HG03139 (cell line): ENCODE measurements around the gene SIGLEC7.

Source experiments
- ATAC-seq: cut with Tn5 transposase; IDR thresholded peaks from one replicate; pipeline ENCODE4 v1.9.1; 2021; ENCODE audit not compliant: unreplicated experiment

The SIGLEC7 gene

GRCh38 chr19:51116736-51117286 lies 25.3 kb upstream of the SIGLEC7 start:
- ATAC-seq = no peak

GRCh38 chr19:51119101-51119500 lies 23.0 kb upstream of the SIGLEC7 start:
- ATAC-seq = no peak

- no peak for ATAC-seq
These were observed 22.5 kb upstream of the SIGLEC7 start for GRCh38 chr19:51119611-51120010.

- no peak for ATAC-seq
These were observed 21.9 kb upstream of the SIGLEC7 start for GRCh38 chr19:51120160-51120559.

GRCh38 chr19:51121257-51121656 lies 20.8 kb upstream of the SIGLEC7 start:
- no peak for ATAC-seq

GRCh38 chr19:51122112-51122981 lies 19.8 kb upstream of the SIGLEC7 start:
- no peak for ATAC-seq

- ATAC-seq = no peak
These were observed 18.7 kb upstream of the SIGLEC7 start for GRCh38 chr19:51123381-51123800.

GRCh38 chr19:51123802-51124201 lies 18.3 kb upstream of the SIGLEC7 start:
- ATAC-seq = no peak

GRCh38 chr19:51124216-51124615 lies 17.9 kb upstream of the SIGLEC7 start:
- no peak for ATAC-seq

GRCh38 chr19:51124729-51125128 lies 17.4 kb upstream of the SIGLEC7 start, which contains the start of gene SIGLEC9:
SIGLEC9 (plus strand) TSS chr19:51124906; CDS start chr19:51124975, 69 bp downstream.
- ATAC-seq = no peak

- ATAC-seq = no peak
These were observed 16.6 kb upstream of the SIGLEC7 start for GRCh38 chr19:51125421-51126075.

GRCh38 chr19:51127032-51127431 lies 15.1 kb upstream of the SIGLEC7 start:
- no peak for ATAC-seq

GRCh38 chr19:51127755-51128154 lies 14.3 kb upstream of the SIGLEC7 start:
- ATAC-seq = no peak

- no peak for ATAC-seq
These were observed 13.9 kb upstream of the SIGLEC7 start for GRCh38 chr19:51128227-51128626.

- ATAC-seq = no peak
These were observed 12.4 kb upstream of the SIGLEC7 start for GRCh38 chr19:51129716-51130115.

GRCh38 chr19:51131780-51132680 lies 10.1 kb upstream of the SIGLEC7 start:
- ATAC-seq = no peak

- ATAC-seq = no peak
These were observed 7.1 kb upstream of the SIGLEC7 start for GRCh38 chr19:51135004-51135403.

GRCh38 chr19:51135986-51136762 lies 5.9 kb upstream of the SIGLEC7 start:
- no peak for ATAC-seq

- ATAC-seq = no peak
These were observed 5.1 kb upstream of the SIGLEC7 start for GRCh38 chr19:51136851-51137551.
